Measurements from ENCODE around the gene WDR27.

DNA sequence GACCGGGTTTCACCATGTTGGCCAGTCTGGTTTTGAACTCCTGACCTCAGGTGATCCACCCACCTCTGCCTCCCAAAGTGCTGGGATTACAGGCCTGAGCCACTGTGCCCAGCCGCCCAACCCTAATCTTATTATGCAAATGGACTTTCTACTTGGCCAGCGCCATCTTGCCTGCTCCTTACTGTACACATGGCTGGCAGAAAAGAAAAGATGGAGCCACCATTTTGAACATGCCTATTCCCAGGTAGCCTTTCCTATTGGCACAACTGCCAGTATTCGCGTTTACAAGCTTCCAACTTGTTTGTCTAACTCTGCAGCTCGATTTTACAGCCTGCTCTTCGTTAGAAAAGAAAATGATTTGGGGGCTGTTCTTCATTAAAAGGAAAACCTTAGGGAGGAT is 84.3 kb downstream of the WDR27 start:
- TF ChIP-seq, protein P1, sequence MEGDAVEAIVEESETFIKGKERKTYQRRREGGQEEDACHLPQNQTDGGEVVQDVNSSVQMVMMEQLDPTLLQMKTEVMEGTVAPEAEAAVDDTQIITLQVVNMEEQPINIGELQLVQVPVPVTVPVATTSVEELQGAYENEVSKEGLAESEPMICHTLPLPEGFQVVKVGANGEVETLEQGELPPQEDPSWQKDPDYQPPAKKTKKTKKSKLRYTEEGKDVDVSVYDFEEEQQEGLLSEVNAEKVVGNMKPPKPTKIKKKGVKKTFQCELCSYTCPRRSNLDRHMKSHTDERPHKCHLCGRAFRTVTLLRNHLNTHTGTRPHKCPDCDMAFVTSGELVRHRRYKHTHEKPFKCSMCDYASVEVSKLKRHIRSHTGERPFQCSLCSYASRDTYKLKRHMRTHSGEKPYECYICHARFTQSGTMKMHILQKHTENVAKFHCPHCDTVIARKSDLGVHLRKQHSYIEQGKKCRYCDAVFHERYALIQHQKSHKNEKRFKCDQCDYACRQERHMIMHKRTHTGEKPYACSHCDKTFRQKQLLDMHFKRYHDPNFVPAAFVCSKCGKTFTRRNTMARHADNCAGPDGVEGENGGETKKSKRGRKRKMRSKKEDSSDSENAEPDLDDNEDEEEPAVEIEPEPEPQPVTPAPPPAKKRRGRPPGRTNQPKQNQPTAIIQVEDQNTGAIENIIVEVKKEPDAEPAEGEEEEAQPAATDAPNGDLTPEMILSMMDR (IDR thresholded peaks at IDR 0.05): no peak
- no peak for TF ChIP-seq POLR2A (IDR thresholded peaks at IDR 0.05)

Data from esophagus squamous epithelium (tissue), 4 donors.